NCI-H187 (cell line): ENCODE results near the gene NTRK3.

ENCODE experiments used
- DNase-seq, 2 experiments: peaks; one replicate each; lab custom pipeline; 2025; lab: John Stamatoyannopoulos, UW

Gene NTRK3

GRCh38 chr15:88029696-88030095 lies 226.8 kb downstream of the NTRK3 start:
- no peak for DNase-seq

- DNase-seq, result no peak
Measured at GRCh38 chr15:88028024-88028423, 228.5 kb downstream of the NTRK3 start.

GRCh38 chr15:88023914-88024313 lies 232.6 kb downstream of the NTRK3 start:
- no peak for DNase-seq

GRCh38 chr15:88022716-88023115 lies 233.8 kb downstream of the NTRK3 start:
- DNase-seq, result no peak

- DNase-seq, result no peak
Measured at GRCh38 chr15:88021601-88022000, 234.9 kb downstream of the NTRK3 start.

GRCh38 chr15:88020806-88021205 lies 235.7 kb downstream of the NTRK3 start:
- DNase-seq, result no peak

- DNase-seq, result no peak
Measured at GRCh38 chr15:88019656-88020055, 236.9 kb downstream of the NTRK3 start.

- no peak for DNase-seq
Measured at GRCh38 chr15:88018869-88019641, 237.5 kb downstream of the NTRK3 start.

GRCh38 chr15:88017753-88018152 lies 238.8 kb downstream of the NTRK3 start:
- DNase-seq, result no peak

- no peak for DNase-seq
Measured at GRCh38 chr15:88016406-88016805, 240.1 kb downstream of the NTRK3 start.

- no peak for DNase-seq
Measured at GRCh38 chr15:88015228-88015860, 241.2 kb downstream of the NTRK3 start.

- DNase-seq, result no peak
Measured at GRCh38 chr15:88014454-88015160, 241.9 kb downstream of the NTRK3 start.

- no peak for DNase-seq
Measured at GRCh38 chr15:88013111-88013510, 243.4 kb downstream of the NTRK3 start.

- no peak for DNase-seq
Measured at GRCh38 chr15:88012688-88013087, 243.9 kb downstream of the NTRK3 start.

- DNase-seq, result no peak
Measured at GRCh38 chr15:88012233-88012632, 244.3 kb downstream of the NTRK3 start.

GRCh38 chr15:88011533-88011932 lies 245.0 kb downstream of the NTRK3 start:
- DNase-seq, result no peak

GRCh38 chr15:88006146-88006545 lies 250.4 kb downstream of the NTRK3 start:
- no peak for DNase-seq

- no peak for DNase-seq
Measured at GRCh38 chr15:88004399-88004798, 252.1 kb downstream of the NTRK3 start.

- DNase-seq, result no peak
Measured at GRCh38 chr15:88003541-88004327, 252.8 kb downstream of the NTRK3 start.

GRCh38 chr15:88002706-88003105 lies 253.8 kb downstream of the NTRK3 start:
- no peak for DNase-seq

GRCh38 chr15:87998630-87999029 lies 257.9 kb downstream of the NTRK3 start:
- no peak for DNase-seq

- no peak for DNase-seq
Measured at GRCh38 chr15:87986776-87987175, 269.8 kb downstream of the NTRK3 start.
